Stimulated activated CD4-positive, alpha-beta T cell treated with anti-CD3 and anti-CD28 coated beads, Interleukin-2, amount 100 ng/mL, for 24 hours (primary cell): Measurements from ENCODE around the gene MGAT4C.
"Not testable (repeated sequence)": the region's sequence is repeated elsewhere in the genome, so short reads cannot be mapped to it uniquely, and the experiment has no call there.

ENCODE experiments used
- DNase-seq, 2 donors: peaks; one replicate each; pipeline ENCODE4 v3.0.0-alpha.2; 2020

The MGAT4C gene

DNA sequence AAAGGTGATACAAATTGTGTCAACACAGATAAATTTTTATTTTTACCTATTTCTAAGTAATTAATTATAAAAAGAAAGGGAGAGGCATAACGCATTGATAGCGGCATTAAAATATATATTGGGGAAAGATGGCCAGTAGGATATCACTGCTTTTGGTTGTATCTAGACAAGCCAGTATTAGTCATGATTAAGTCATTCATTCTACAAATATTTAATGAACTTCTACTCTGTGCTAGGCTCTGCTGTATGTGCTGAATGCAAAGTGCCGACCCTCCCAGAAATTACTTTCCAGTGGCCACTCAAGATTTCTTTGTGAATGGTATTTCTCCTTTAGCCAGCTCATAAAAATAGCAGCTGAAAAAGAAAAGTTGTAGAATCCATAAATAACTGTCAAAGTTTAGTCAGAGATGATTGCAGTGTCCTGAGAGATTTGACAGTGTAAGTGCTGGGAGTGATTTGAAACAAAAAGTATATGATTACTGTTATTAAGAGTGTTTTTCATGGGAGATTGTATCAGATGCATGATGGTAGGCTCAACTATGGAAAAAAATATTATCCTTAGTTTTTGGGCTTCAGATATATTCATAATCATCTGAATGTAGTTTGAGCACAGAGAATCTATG, 133.2 kb downstream of the MGAT4C start:
- DNase-seq: no peak

- no peak for DNase-seq
Measured at GRCh38 chr12:86118161-86118560, 138.0 kb downstream of the MGAT4C start.

- no peak for DNase-seq
Measured at GRCh38 chr12:86117711-86118110, 138.5 kb downstream of the MGAT4C start.

- no peak for DNase-seq
Measured at GRCh38 chr12:86104087-86104486, 152.1 kb downstream of the MGAT4C start.

DNA sequence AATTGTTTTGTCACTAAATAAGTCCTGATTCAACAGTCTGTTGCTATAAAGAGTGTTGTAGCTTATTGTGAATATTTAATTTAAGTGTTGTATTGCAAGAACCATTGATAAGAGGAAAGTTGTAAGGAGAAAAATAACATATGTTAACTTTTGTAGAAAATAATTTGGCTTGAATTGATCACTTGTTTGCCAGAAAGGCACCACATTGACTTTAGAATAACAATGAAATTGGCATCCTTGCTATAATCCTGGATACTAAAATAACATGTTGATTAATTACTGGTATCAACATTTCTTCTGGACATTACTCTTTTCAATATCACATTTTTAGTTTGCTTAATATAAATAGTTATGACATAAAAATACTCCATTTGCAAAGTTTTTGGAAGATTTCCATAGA, 159.0 kb downstream of the MGAT4C start:
- DNase-seq: no peak

DNA sequence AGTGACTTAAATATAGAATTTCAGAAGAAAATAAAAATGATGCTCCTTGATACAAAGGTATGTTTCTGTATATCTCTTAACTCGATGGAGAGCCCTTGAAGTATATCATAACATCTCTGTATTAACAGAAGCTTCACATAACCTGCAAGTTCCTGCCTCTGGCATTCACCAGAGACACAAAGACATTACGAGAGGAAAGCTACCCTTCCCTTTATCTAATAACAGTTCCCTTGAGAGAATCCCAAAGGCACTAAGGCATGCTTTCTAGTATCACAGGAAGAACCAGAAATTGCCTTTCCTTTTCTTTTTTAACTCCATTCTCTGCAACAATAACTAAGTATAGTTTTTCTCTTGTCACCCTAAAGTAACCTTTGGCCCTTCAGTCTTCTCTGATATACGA, 164.5 kb downstream of the MGAT4C start:
- DNase-seq: no peak

DNA sequence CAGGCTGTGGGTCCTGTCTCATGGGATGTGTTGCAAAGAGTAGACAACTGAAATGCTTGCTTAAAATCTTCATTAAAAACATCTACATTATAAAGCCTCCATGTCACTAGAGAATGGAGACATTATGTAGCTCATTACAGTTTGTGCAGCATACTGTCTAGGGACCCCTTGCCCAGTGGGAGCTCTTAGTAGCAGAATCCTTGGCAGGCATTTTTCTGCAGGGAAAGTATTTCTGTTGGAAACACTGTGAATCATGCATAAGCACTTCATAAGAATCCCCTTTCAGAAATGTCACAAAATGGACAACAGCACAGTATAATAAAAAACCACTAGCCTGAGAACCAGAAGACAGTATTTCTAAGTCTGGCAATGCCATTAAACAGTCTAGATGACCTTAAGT, 174.3 kb downstream of the MGAT4C start:
- DNase-seq: no peak

- not testable (repeated sequence) for DNase-seq
Measured at GRCh38 chr12:86059052-86059451, 197.1 kb downstream of the MGAT4C start.

DNA sequence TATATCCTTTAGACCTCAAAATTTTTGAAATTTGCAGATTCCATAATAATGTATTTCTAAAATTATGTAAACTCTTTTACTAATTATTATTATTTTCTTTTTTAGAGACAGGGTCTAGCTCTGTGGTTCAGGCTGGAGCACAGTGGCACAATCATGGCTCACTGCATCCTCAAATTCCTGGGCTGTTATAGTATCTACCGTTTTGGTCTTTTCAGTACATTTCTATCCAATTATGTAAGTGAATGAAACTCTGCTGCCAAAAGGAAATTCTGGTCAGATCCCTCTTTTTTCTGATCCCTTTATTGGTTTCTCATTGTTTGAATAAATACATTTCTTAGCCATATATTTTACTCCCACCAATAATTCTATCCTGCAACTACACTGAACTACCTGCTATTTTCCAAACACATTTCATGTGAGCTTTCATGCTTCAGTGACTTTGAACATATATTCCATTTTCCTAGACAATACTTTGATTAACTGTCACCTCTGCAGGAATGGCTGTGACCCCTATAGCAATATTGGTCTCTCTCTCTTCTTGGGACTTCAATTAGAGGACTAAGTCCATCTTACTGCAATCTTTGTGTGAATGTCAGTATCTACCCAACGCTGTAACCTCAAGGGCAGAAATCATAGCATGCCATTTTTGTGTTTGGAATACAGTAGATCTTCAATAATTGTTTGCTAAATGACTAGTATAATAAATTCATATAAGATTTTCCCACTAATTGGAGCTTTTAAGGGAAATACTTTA, 198.9 kb downstream of the MGAT4C start:
- no peak for DNase-seq

GRCh38 chr12:86052921-86053320, 203.3 kb downstream of the MGAT4C start:
- no peak for DNase-seq

- DNase-seq: no peak
Measured at GRCh38 chr12:86050010-86050409, 206.2 kb downstream of the MGAT4C start.

DNA sequence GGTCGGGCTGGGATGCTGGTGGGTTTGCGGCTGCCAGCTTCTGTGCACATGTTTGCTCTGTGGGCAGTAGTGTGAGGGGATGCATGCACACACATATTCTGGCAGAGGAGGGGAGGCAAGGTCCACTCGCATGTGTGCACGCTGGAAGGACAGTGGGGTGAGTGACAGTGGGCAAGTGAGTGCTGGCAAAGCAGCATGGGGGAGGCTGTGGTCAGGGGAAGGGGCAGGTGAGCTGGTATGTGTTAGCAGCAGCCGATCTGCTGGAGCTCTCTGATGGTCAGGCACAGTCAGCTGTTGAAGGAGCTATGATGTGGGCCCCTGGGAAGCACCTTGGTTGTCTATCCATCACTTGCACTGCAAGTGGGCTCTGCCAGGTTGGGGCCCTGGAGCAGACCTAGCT, 211.8 kb downstream of the MGAT4C start:
- no peak for DNase-seq

DNA sequence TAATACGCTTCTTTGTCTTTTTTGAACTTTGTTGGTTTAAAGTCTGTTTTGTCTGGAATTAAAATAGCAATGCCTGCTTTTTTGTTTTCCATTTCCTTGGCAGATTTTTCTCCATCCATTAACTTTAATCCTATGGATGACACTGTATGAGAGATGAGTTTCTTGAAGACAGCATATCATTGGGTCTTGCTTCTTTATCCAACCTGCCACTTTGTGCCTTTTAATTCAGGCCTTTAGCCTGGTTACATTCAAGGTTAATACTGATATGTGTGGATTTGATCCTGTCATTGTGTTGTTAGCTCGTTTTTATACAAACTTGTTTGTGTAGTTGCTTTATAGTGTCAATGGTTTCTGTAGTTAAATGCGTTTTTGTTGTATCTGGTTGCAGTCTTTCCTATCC, 214.1 kb downstream of the MGAT4C start:
- no peak for DNase-seq

DNA sequence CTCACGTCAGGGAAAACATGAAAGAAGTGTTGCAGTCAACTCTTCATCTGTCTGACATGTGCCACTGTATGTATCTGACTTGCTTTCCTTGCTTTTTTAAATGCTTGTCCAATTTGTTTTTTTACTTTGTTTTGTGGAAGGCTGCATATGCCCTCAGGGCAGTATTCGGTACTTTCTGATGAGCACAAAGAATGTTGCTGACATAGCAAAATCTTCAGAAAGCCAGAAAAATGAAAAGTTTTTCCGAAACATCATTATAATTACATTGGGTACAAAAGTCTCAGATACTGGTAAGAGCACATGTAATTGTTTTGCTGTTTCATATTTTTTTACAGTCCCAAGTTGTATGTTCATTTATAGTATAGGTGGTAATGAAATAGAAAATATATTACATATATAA, 237.8 kb downstream of the MGAT4C start:
- no peak for DNase-seq

GRCh38 chr12:86015026-86015425, 241.2 kb downstream of the MGAT4C start:
- DNase-seq: no peak

- no peak for DNase-seq
Measured at GRCh38 chr12:86006727-86007126, 249.5 kb downstream of the MGAT4C start.

DNA sequence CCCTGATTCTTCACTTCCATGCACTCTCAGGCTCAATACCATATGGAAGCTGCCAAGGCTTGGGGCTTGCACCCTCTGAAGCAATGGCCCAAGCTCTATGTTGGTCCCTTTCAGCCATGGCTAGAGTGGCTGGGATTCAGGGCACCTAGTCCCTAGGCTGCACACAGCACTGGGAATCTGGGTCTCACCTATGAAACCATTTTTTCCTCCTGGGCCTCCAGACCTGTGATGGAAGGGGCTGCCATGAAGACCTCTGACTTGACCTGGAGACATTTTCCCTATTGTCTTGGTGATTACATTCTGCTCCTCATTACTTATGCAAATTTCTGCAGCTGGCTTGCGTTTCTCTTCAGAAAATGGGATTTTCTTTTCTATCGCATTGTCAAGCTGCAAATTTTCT, 258.1 kb downstream of the MGAT4C start:
- no peak for DNase-seq

DNA sequence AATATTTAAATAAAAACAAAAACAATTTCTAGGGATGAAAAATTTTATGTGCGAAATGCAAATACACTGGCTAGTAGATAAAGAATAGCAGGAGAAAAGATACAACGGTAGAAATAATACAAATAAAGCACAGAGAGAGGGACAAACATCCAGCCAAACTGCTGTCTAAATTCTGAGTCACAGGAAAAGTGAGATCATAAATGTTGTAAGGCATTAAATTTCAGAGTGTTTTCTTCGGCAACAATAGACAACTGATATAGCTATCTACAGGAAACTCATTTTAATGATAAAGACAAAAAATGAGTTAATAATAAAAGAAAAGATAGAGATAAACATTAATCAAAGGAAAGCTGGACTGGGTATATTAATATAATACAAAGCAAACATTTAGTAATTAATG, 259.9 kb downstream of the MGAT4C start:
- no peak for DNase-seq

- no peak for DNase-seq
Measured at GRCh38 chr12:85993746-85994145, 262.4 kb downstream of the MGAT4C start.

GRCh38 chr12:85985996-85986395, 270.2 kb downstream of the MGAT4C start:
- DNase-seq: no peak

GRCh38 chr12:85983601-85984000, 272.6 kb downstream of the MGAT4C start:
- no peak for DNase-seq

- no peak for DNase-seq
Measured at GRCh38 chr12:85979641-85980040, 276.6 kb downstream of the MGAT4C start.

DNA sequence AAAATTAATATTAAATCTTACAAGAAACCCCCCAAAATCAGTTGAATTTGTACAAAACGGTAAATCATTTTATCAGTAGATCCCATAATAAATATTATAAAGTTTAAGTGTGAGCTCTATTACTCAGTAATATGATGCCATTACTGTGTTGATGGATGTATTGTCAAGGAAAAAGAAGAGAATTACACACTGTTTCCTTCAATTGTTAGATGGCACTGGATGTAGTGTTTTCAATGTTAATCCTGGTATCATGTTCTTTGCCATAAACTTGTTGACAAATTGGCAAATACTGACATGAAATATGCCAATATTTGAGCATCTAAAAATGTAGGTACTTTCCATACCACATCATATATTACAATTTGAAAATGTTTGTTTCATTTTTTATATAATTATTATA, 280.5 kb downstream of the MGAT4C start:
- no peak for DNase-seq

- no peak for DNase-seq
Measured at GRCh38 chr12:85971800-85972199, 284.4 kb downstream of the MGAT4C start.

DNA sequence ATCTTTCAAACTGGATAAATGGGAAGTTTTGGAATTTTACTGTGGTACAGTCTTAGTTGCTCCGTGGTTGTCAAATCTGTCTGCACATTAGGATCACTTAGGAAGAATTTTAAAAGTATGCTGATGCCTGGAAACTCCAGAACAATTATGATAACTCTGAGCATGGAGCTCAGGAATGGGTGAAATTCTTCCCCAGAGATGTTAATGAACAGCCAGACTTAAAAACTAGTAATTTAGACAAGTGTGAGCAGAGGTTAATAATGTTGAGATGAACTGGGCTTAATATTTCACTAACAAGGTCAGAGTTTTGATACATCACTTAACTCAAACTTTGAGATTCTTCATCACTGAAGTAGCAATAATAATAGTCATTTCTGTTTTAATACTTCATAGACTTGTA, 287.6 kb downstream of the MGAT4C start:
- DNase-seq: no peak
